ENCODE data around the gene SLC37A1. TPM values are rescaled to one million over a fixed set of nuclear protein-coding genes. Genes with fewer than 3 reads are reported as not detected.

Gene SLC37A1
- total RNA-seq, 1 experiment from 2014 or later = 37.7 TPM

GRCh38 chr21:42569732-42570301 lies 56.2 kb downstream of the SLC37A1 start:
- no peak overlapping the region for H3K56ac ChIP-seq (ENCODE audit: insufficient read length, low read depth, low read length)
- H3K18ac ChIP-seq (ENCODE audit: insufficient read length, low read depth, low read length) = no peak overlapping the region
- peak overlapping the region in 2 of 3 experiments; percentile 70 to 89; a peak in 2 of 7 replicates for H3K27ac Mint-ChIP-seq
- H3K4me3 Mint-ChIP-seq = no peak overlapping the region
- H2BK5ac ChIP-seq (ENCODE audit: insufficient read length, low read length) = no peak overlapping the region
- no peak overlapping the region for H3K4ac ChIP-seq (ENCODE audit: low read depth, low read length)
- H2BK20ac ChIP-seq (ENCODE audit: low read depth, low read length, poor library complexity, severe bottlenecking) = no peak overlapping the region
- H3K27ac ChIP-seq (ENCODE audit: insufficient read length, low read depth, low read length) = no peak overlapping the region
- H3K23me2 ChIP-seq (ENCODE audit: insufficient read length, low read depth, low read length, poor library complexity, severe bottlenecking) = no peaks in the 10 kb centered on the region
- H3K4me2 ChIP-seq (ENCODE audit: insufficient read depth, insufficient read length, low read length) = no peak overlapping the region
- H2BK120ac ChIP-seq (ENCODE audit: low read depth, low read length, poor library complexity, severe bottlenecking) = no peak overlapping the region
- H3K14ac ChIP-seq (ENCODE audit: insufficient read depth, low read length) = no peak overlapping the region; the same call in 1 of the 2 replicates
- H3K9me3 Mint-ChIP-seq = no peaks in the 10 kb centered on the region; a peak in 1 of 5 replicates
- no peak overlapping the region for H4K8ac ChIP-seq (replicated peaks; ENCODE audit: insufficient read length, low read depth, low read length)
- no peak overlapping the region for H3T11ph ChIP-seq (ENCODE audit: low read length)
- no peak overlapping the region for H2AK5ac ChIP-seq (ENCODE audit: insufficient read length, low read length)
- H3K23ac ChIP-seq (ENCODE audit: insufficient read length, low read depth, low read length) = no peak overlapping the region
- peaks cover 11 to 77% (median 59%) of the 10 kb centered on the region in 3 experiments; a peak in 6 of 7 replicates for H3K36me3 Mint-ChIP-seq (ENCODE audit: insufficient read depth in 1 of 3, low read depth in 3 of 3)
- no peak overlapping the region for H4K91ac ChIP-seq (ENCODE audit: insufficient read length, low read depth, low read length)
- H3K4me1 Mint-ChIP-seq = peaks cover 4 to 10% of the 10 kb centered on the region in 2 experiments
- H3K27me3 ChIP-seq (ENCODE audit: insufficient read depth, low read length) = no peaks in the 10 kb centered on the region
- H3K9me3 ChIP-seq (ENCODE audit: control insufficient read depth, low read depth, low read length) = no peaks in the 10 kb centered on the region
- H4K20me1 ChIP-seq (ENCODE audit: control insufficient read depth, insufficient read depth, insufficient read length) = no peaks in the 10 kb centered on the region
- H3K79me2 ChIP-seq (ENCODE audit: insufficient read depth, low read length) = no peaks in the 10 kb centered on the region
- no peaks in the 10 kb centered on the region for H3K79me1 ChIP-seq (ENCODE audit: insufficient read depth, low read depth, low read length, poor library complexity, severe bottlenecking)
- no peak for DNase-seq
- H2BK12ac ChIP-seq (ENCODE audit: insufficient read length, low read depth, low read length) = no peak overlapping the region
- H3K27me3 Mint-ChIP-seq (ENCODE audit: low read depth) = no peaks in the 10 kb centered on the region
- H3K4me1 ChIP-seq (ENCODE audit: insufficient read depth, low read length) = no peaks in the 10 kb centered on the region
- H4K5ac ChIP-seq (ENCODE audit: insufficient read length, low read depth, low read length) = no peak overlapping the region
- H2AFZ ChIP-seq (ENCODE audit: low read length) = no peak overlapping the region
- WGBS (ENCODE audit: extremely low coverage, insufficient read length, low lambda C conversion rate) = no CpG with 5 or more reads among the region's 31 CpGs
- TF ChIP-seq, protein P1, sequence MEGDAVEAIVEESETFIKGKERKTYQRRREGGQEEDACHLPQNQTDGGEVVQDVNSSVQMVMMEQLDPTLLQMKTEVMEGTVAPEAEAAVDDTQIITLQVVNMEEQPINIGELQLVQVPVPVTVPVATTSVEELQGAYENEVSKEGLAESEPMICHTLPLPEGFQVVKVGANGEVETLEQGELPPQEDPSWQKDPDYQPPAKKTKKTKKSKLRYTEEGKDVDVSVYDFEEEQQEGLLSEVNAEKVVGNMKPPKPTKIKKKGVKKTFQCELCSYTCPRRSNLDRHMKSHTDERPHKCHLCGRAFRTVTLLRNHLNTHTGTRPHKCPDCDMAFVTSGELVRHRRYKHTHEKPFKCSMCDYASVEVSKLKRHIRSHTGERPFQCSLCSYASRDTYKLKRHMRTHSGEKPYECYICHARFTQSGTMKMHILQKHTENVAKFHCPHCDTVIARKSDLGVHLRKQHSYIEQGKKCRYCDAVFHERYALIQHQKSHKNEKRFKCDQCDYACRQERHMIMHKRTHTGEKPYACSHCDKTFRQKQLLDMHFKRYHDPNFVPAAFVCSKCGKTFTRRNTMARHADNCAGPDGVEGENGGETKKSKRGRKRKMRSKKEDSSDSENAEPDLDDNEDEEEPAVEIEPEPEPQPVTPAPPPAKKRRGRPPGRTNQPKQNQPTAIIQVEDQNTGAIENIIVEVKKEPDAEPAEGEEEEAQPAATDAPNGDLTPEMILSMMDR (conservative IDR thresholded peaks at IDR 0.05) = no peak
- H3K9ac ChIP-seq (ENCODE audit: extremely low read depth, insufficient read length, low read length) = no peak overlapping the region
- H2BK15ac ChIP-seq (ENCODE audit: low read depth, low read length) = no peak overlapping the region
